Fibroblast of the aortic adventitia (primary cell): ENCODE data around the gene PALS1. TPM values are rescaled to one million over a fixed set of nuclear protein-coding genes. Genes with fewer than 3 reads are reported as not detected.
"Not testable (repeated sequence)": the region's sequence is repeated elsewhere in the genome, so short reads cannot be mapped to it uniquely, and the experiment has no call there.

Experiments
- DNase-seq: peaks from one replicate; pipeline ENCODE4 v3.0.0-alpha.2; 2010; ENCODE audit warnings: low read depth
- H3K4me3 ChIP-seq: 2 replicates; pipeline ENCODE4 v1.5.1; 2011; ENCODE audit warnings: low read depth, mild to moderate bottlenecking, control low read depth, low read length, moderate library complexity
- CTCF ChIP-seq: IDR thresholded peaks from 2 replicates; pipeline ENCODE4 v1.5.1; 2011; ENCODE audit warnings: mild to moderate bottlenecking, low read length, control low read depth, inconsistent platforms; ENCODE audit not compliant: insufficient read depth
- total RNA-seq: library from RNA; depleted of rRNA; stranded (reverse); fragments of >200 nt; gene quantifications from 2 replicates; pipeline ENCODE4 v1.2.3, GENCODE V29; 2012; ENCODE audit warnings: low replicate concordance

The PALS1 gene
- total RNA-seq, 1 donor, result 23.6 TPM

DNA sequence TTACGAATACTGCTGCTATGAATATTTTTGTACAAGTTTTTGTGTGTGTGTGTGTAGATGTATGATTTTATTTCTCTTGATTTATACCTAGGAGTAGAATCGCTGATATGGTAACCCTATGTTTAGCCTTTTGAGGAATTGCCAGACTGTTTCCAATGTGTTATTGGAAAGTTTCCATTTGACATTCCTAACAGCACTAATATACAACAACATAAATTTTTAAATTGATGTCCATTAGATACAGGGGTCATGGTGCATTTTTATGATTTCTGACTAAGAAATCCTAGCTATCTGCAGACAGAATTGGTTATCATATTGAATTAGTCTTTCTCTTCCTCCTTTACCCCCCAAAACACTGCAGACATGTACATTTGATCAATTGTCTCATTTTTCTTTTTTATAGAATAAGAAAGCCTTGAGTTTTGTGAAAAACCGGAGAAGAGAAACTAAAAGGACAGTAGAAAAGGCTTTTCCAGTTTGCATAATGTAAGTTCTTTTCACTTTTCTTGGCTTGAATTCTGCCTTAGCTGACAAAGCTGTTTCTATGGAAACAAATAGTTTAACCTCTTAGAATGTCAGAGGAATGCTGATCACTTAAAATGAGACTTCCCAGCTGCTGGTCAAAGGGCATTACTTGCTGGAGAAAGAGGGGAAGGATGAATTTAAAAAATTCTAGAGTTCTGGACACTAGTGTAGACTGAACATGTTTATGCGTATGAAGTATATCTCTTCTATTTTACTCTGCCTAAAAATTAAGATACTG is 28.2 kb downstream of the PALS1 start:
- DNase-seq, result peak; percentile 87
- TF ChIP-seq CTCF, result no peak
- H3K4me3 ChIP-seq, result peak overlapping the region; percentile 49

DNA sequence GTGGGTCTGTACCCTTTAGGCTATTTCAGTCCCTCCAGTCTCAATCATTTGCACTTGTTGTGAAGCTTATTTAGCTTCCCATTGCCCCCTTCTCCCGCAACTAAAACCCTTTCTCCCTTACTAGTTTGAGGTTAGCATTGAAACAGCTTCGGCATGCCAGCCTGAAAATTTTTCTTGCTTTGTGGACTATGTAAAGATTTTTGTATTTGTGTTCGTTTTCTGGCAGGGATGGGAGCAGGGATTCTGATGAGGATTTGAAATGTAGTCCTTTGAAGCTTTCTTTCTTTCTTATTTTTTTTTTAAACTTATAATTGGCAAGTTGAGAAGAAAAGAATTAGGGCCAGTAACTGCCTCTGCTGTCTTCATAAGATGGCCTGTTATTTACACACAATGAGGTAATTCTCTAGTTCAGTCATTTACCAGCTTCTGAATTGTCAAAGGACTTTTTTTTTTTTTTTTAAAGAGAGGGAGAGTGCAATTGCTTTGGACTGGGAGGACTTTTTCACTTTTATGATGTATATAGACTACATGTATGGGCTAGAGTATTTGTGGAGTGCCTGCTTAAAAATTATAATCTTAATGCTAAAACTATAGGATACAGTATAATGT is 29.0 kb downstream of the PALS1 start:
- TF ChIP-seq CTCF, result no peak
- H3K4me3 ChIP-seq, result peak overlapping the region; percentile 9
- peak; percentile 25 for DNase-seq

GRCh38 chr14:67270933-67271332 is 29.7 kb downstream of the PALS1 start:
- DNase-seq, result no peak
- TF ChIP-seq CTCF, result no peak
- H3K4me3 ChIP-seq, result no peak overlapping the region

DNA sequence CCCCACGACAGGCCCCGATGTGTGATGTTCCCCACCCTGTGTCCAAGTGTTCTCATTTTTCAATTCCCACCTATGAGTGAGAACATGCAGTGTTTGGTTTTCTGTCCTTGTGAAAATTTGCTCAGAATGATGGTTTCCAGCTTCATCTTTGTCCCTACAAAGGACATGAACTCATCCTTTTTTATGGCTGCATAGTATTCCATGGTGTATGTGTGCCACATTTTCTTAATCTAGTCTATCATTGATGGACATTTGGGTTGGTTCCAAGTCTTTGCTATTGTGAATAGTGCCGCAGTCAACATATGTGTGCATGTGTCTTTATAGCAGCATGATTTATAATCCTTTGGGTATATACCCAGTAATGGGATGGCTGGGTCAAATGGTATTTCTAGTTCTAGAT is 32.0 kb downstream of the PALS1 start:
- H3K4me3 ChIP-seq, DNase-seq: not testable (repeated sequence)

DNA sequence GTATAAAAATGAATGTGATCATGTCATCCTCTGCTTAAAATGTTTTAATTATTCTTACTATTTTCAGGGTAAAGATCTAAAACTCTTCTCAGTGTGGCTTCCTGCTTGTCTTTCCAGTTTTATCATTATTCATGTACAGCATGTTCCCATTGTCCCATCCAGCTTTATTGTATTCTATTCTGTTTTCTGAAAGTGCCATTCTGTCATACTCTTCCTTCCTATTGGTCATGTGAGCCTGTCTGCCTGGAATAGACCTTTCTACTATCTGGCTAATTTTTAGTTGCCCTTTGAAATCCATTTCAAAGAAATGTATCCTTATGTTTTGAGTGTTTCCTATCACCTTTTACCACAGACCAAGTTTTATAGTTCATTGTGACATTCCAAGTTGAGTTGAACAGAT is 34.9 kb downstream of the PALS1 start:
- H3K4me3 ChIP-seq, result no peak overlapping the region
- DNase-seq, result no peak
- no peak for TF ChIP-seq CTCF

DNA sequence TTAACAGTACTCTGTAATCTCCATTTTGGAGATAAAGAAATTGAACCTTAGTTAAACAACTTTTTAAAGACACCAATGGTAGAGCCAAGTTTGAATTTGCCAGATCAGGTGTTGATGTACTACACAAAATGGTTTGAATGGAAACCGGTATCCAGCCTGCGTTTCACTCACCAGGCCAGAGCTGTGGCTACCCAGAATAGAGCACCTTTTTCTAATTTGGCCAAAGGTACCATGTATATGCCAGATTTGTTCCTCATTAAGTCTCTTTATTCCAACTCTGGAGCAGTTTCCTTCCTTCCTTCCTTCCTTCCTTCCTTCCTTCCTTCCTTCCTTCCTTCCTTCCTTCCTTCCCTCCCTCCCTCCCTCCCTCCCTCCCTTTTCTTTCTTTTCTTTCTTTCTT is 39.3 kb downstream of the PALS1 start:
- H3K4me3 ChIP-seq, result no peak overlapping the region
- no peak for TF ChIP-seq CTCF
- no peak for DNase-seq

GRCh38 chr14:67285876-67286452 is 44.7 kb downstream of the PALS1 start:
- peak; percentile 21 for TF ChIP-seq CTCF
- H3K4me3 ChIP-seq, result no peak overlapping the region
- DNase-seq, result peak; percentile 78
